ENCODE measurements around the gene SIGLEC1. TPM values are rescaled to one million over a fixed set of nuclear protein-coding genes. Genes with fewer than 3 reads are reported as not detected.

Gene SIGLEC1
- total RNA-seq, 1 experiment from 2014 or later = 0.17 TPM

- TF ChIP-seq ZBTB33 (IDR thresholded peaks at IDR 0.05; ENCODE audit: extremely low read depth, insufficient replicate concordance, low read length) (no peak), JUND (IDR thresholded peaks at IDR 0.05) (no peak)
Measured at GRCh38 chr20:3685341-3685740, 27.1 kb downstream of the SIGLEC1 start (continued).

DNA sequence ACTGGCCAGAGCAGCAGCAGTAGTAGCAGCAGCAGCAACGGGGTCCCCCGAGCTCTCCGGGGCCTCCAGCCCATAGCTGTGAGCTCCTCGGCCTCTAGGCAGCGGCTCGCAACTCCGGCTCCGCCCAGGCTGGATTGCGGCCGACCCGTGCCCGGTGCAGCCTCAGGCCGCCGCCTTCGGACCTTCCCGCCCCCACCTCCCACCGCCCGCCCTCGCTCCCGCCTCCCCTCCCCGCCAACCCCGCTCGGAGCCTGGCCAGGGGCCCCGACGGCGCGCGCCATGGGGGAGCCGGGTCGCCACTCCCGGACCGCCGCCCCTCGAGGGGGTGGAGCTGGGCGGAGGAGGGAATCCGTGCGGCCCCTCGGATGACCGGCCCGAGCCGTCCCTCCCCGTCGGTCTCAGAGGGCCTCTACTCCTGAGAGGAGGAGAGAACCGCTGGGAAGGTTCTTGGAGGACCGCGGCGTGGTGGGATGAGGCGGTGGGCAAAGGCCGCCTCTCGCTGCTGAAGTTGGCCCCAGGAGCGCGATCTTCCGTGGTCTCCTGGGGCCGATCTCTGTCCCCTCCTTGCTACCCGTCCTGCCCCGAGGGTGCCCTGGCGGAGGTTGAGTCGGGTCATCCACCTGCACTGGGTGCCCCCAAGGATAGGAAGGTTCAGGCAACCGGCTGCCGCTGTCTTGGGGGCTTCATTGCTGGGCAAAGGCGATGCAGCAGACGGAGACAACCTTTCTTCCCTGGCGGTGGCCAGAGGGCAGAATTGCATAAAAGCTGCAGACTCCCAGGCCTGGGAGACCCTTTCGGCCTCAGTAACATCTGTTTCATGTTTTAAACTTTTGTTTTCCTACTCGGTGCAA is 30.2 kb downstream of the SIGLEC1 start, which contains the start of gene ADAM33:
Gene ADAM33 (minus strand): TSS at position 80 of the 851 bp plus-strand sequence. CDS start 6 bp downstream, at position 74.
- H4K20me1 ChIP-seq (ENCODE audit: insufficient read depth) = no peaks in the 10 kb centered on the region
- H3K9ac ChIP-seq (ENCODE audit: low read length) = no peak within 1 kb of the TSS
- BruUV-seq (replicated peaks) = no TSS peak
- peaks cover 0 to 8% of the 10 kb centered on the region in 2 experiments; a peak in 2 of 4 replicates for H3K4me1 ChIP-seq (ENCODE audit: control insufficient read depth in 1 of 2, insufficient read depth in 2 of 2, low read length in 2 of 2)
- intact Hi-C loops (cut with micrococcal nuclease) = no loop called here
- no peak within 1 kb of the TSS for H3K27ac ChIP-seq (ENCODE audit: low read depth, low read length)
- H3K4me3 ChIP-seq (replicated peaks in 1 of 2; ENCODE audit: low read depth in 1 of 2, low read length in 2 of 2) = no peak within 1 kb of the TSS
- H3K9me3 ChIP-seq (ENCODE audit: control insufficient read depth in 1 of 2, insufficient read depth in 1 of 2, low read depth in 1 of 2, low read length in 2 of 2) = no peaks in the 10 kb centered on the region
- POLR2A ChIA-PET = no interaction called here
- H3K27me3 ChIP-seq (ENCODE audit: insufficient read depth, low read length) = no peaks in the 10 kb centered on the region
- H2AFZ ChIP-seq (ENCODE audit: low read depth, low read length, poor library complexity, severe bottlenecking) = no peak within 1 kb of the TSS
- ATAC-seq (no peak), DNase-seq (ENCODE audit: low read depth, low spot score) (no peak)
- RAD21 ChIA-PET (ENCODE audit: low non-redundant PET in 1 of 2, low total read pairs in 2 of 2, uncharacterized antibody in 2 of 2, unreplicated experiment in 2 of 2) = no interaction called here
- no peak within 1 kb of the TSS for H3K4me2 ChIP-seq (ENCODE audit: low read length)
- no peaks in the 10 kb centered on the region for H3K79me2 ChIP-seq (ENCODE audit: insufficient read depth, low read length)
- CTCF ChIA-PET = no interaction called here
- no peaks in the 10 kb centered on the region for H3K9me2 ChIP-seq (ENCODE audit: insufficient read depth)
- H3K36me3 ChIP-seq (ENCODE audit: control insufficient read depth in 1 of 2, insufficient read depth in 2 of 2, low read length in 2 of 2) = no peaks in the 10 kb centered on the region
- no peak for TF ChIP-seq POLR2AphosphoS5 (IDR thresholded peaks at IDR 0.05; ENCODE audit: low read depth, low read length)
- no peak for TF ChIP-seq ZFX (IDR thresholded peaks at IDR 0.05)
- no peak for TF ChIP-seq SP1 (IDR thresholded peaks at IDR 0.05; ENCODE audit: low read depth)
- TF ChIP-seq ELF1 (IDR thresholded peaks at IDR 0.05; ENCODE audit: borderline replicate concordance, low read depth) = no peak
- no peak for TF ChIP-seq TCF7L2 (IDR thresholded peaks at IDR 0.05; ENCODE audit: borderline replicate concordance, extremely low read depth, insufficient read depth, insufficient read length)
- no peak for TF ChIP-seq JUND (IDR thresholded peaks at IDR 0.05)
- no peak for TF ChIP-seq CBX3 (IDR thresholded peaks at IDR 0.05; ENCODE audit: low read depth)
- no peak for TF ChIP-seq EZH2phosphoT487 (IDR thresholded peaks at IDR 0.05; ENCODE audit: borderline replicate concordance)
- no peak for TF ChIP-seq YY1 (IDR thresholded peaks at IDR 0.05; ENCODE audit: extremely low read depth, insufficient replicate concordance, low read depth, low read length)
- TF ChIP-seq, protein P1, sequence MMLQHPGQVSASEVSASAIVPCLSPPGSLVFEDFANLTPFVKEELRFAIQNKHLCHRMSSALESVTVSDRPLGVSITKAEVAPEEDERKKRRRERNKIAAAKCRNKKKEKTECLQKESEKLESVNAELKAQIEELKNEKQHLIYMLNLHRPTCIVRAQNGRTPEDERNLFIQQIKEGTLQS (IDR thresholded peaks at IDR 0.05) = no peak
- no peak for TF ChIP-seq FOSL1 (IDR thresholded peaks at IDR 0.05; ENCODE audit: low read depth)
- TF ChIP-seq, protein P2, sequence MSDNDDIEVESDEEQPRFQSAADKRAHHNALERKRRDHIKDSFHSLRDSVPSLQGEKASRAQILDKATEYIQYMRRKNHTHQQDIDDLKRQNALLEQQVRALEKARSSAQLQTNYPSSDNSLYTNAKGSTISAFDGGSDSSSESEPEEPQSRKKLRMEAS (IDR thresholded peaks at IDR 0.05) = no peak
- TF ChIP-seq SRF (IDR thresholded peaks at IDR 0.05; ENCODE audit: low read depth) = no peak
- TF ChIP-seq, protein P3, sequence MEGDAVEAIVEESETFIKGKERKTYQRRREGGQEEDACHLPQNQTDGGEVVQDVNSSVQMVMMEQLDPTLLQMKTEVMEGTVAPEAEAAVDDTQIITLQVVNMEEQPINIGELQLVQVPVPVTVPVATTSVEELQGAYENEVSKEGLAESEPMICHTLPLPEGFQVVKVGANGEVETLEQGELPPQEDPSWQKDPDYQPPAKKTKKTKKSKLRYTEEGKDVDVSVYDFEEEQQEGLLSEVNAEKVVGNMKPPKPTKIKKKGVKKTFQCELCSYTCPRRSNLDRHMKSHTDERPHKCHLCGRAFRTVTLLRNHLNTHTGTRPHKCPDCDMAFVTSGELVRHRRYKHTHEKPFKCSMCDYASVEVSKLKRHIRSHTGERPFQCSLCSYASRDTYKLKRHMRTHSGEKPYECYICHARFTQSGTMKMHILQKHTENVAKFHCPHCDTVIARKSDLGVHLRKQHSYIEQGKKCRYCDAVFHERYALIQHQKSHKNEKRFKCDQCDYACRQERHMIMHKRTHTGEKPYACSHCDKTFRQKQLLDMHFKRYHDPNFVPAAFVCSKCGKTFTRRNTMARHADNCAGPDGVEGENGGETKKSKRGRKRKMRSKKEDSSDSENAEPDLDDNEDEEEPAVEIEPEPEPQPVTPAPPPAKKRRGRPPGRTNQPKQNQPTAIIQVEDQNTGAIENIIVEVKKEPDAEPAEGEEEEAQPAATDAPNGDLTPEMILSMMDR (IDR thresholded peaks at IDR 0.05 in 2 of 3, conservative IDR thresholded peaks at IDR 0.05 in 1 of 3; ENCODE audit: borderline replicate concordance in 1 of 3, insufficient read depth in 1 of 3, low read depth in 2 of 3, low read length in 2 of 3) = no peak
- TF ChIP-seq, protein P4, sequence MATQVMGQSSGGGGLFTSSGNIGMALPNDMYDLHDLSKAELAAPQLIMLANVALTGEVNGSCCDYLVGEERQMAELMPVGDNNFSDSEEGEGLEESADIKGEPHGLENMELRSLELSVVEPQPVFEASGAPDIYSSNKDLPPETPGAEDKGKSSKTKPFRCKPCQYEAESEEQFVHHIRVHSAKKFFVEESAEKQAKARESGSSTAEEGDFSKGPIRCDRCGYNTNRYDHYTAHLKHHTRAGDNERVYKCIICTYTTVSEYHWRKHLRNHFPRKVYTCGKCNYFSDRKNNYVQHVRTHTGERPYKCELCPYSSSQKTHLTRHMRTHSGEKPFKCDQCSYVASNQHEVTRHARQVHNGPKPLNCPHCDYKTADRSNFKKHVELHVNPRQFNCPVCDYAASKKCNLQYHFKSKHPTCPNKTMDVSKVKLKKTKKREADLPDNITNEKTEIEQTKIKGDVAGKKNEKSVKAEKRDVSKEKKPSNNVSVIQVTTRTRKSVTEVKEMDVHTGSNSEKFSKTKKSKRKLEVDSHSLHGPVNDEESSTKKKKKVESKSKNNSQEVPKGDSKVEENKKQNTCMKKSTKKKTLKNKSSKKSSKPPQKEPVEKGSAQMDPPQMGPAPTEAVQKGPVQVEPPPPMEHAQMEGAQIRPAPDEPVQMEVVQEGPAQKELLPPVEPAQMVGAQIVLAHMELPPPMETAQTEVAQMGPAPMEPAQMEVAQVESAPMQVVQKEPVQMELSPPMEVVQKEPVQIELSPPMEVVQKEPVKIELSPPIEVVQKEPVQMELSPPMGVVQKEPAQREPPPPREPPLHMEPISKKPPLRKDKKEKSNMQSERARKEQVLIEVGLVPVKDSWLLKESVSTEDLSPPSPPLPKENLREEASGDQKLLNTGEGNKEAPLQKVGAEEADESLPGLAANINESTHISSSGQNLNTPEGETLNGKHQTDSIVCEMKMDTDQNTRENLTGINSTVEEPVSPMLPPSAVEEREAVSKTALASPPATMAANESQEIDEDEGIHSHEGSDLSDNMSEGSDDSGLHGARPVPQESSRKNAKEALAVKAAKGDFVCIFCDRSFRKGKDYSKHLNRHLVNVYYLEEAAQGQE (IDR thresholded peaks at IDR 0.05; ENCODE audit: low read depth) = no peak
- TF ChIP-seq POLR2A (IDR thresholded peaks at IDR 0.05; ENCODE audit: borderline replicate concordance, extremely low read depth, insufficient read depth, insufficient read length) = no peak
